Measurements from ENCODE around the gene CTAG1A. TPM values are rescaled to one million over a fixed set of nuclear protein-coding genes. Genes with fewer than 3 reads are reported as not detected.
A peak's percentile ranks its signal among the peaks of the same experiment; 100 is the strongest.

CTAG1A gene
- total RNA-seq, 1 donor from 2014 or later: not detected

DNA sequence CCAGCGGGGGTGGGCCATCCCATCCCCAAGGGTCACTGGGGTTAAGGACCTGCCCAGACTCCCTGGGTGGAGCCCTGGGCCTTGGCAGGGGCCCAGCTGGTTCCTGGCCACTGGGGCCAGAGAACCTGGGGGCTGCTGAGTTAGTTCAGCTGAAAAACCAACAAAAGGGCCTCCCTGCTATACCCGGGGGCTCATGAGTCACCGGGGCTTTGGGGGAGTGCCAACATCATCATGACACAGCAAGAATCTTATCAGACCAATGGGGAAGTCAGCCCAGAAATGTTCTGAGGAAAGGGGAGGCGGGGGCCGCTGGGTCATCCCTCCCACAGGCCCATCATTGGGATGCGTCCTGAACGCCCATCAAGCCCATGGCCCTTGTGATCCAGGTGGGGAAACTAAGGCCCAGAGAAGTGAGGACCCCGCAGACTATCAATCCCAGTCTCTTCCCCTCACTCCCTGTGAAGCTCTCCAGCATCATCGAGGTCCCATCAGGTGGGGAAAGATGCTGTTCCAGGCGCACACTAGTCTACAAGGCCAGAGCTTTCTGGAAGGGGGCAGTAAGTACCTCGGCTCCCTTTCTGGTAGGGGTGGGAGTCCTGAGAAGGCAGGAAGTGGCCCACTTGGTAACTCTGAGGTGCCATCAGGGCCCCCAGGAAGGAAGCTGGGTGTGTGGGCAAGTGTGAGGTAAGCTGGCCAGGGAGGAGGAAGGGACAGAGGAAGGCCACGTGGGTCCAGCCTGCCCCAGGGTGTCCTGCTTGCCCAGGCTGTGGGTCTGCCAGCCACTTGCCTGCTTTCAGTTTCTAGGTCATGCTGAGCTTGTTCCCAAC lies 42.8 kb upstream of the CTAG1A start:
- DNase-seq (ENCODE audit: low read depth) (peak; percentile 80), FAIRE-seq (no peak)
- Histone ChIP-seq H3K36me3 (ENCODE audit: control insufficient read depth, insufficient read depth, low read length) (peaks cover 2% of the 10 kb centered on the region), H3K4me3 (ENCODE audit: low read depth, low read length) (no peak overlapping the region), H3K27me3 (ENCODE audit: control insufficient read depth, insufficient read depth, low read length) (no peaks in the 10 kb centered on the region)
- TF ChIP-seq, protein P1, sequence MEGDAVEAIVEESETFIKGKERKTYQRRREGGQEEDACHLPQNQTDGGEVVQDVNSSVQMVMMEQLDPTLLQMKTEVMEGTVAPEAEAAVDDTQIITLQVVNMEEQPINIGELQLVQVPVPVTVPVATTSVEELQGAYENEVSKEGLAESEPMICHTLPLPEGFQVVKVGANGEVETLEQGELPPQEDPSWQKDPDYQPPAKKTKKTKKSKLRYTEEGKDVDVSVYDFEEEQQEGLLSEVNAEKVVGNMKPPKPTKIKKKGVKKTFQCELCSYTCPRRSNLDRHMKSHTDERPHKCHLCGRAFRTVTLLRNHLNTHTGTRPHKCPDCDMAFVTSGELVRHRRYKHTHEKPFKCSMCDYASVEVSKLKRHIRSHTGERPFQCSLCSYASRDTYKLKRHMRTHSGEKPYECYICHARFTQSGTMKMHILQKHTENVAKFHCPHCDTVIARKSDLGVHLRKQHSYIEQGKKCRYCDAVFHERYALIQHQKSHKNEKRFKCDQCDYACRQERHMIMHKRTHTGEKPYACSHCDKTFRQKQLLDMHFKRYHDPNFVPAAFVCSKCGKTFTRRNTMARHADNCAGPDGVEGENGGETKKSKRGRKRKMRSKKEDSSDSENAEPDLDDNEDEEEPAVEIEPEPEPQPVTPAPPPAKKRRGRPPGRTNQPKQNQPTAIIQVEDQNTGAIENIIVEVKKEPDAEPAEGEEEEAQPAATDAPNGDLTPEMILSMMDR (IDR thresholded peaks at IDR 0.05; ENCODE audit: insufficient read depth, low read length, severe bottlenecking): no peak

GRCh38 chrX:154542723-154543424 lies 42.1 kb upstream of the CTAG1A start:
- DNase-seq (ENCODE audit: low read depth): no peak
- Histone ChIP-seq H3K36me3 (ENCODE audit: control insufficient read depth, insufficient read depth, low read length) (peaks cover 2% of the 10 kb centered on the region), H3K4me3 (ENCODE audit: low read depth, low read length) (no peak overlapping the region), H3K27me3 (ENCODE audit: control insufficient read depth, insufficient read depth, low read length) (no peaks in the 10 kb centered on the region)
- TF ChIP-seq, protein P1 (IDR thresholded peaks at IDR 0.05; ENCODE audit: insufficient read depth, low read length, severe bottlenecking): no peak
- no peak for FAIRE-seq

GRCh38 chrX:154545673-154546274 lies 39.2 kb upstream of the CTAG1A start:
- TF ChIP-seq, protein P1 (IDR thresholded peaks at IDR 0.05; ENCODE audit: insufficient read depth, low read length, severe bottlenecking): no peak
- Histone ChIP-seq H3K27me3 (ENCODE audit: control insufficient read depth, insufficient read depth, low read length) (no peaks in the 10 kb centered on the region), H3K4me3 (ENCODE audit: low read depth, low read length) (peak overlapping the region; percentile 64), H3K36me3 (ENCODE audit: control insufficient read depth, insufficient read depth, low read length) (peaks cover 2% of the 10 kb centered on the region)
- FAIRE-seq (no peak), DNase-seq (ENCODE audit: low read depth) (no peak)

DNA sequence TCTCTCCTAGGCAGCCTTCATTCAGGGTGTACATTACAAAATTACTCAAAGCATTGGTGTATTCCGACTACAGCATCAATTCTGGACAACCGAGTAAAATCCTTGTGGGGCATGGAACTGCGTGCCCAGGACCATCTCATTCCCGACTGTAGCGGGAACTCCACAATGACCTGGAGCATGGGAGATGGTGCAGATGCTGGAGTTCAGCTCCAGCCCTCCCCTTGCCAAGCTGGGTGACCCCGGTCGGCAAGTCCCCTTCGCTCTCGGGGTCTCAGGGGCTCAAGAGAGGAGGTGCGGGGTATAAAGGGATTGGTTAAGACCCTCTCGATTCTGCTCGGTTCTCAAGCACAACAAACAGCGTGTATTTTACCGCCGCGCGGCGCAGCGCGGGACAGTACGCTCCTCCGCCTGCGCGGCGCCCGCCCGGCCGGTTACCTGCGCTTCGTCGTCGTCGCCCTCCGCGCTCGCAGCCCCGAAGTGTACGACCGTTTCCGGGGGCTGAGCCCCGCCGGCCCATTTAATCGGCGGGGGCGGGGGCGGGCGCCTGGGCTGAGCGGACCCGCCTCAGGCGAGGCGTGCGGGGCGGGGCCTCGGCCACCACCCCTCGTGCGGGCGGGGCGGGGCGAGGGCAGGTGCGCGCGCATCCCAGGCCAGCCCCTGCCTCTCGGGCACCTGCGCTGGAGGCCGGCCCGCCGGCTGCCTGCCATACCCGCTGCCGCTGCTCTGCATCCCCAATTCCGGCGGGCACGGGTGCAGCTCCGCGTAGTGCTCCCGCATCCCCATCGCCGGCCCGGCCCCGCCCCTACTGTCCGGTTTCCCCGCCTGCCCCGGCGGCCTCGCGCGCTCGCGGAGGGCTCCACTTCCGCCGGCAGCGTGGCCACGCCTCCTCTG lies 38.3 kb upstream of the CTAG1A start, which contains the start of gene G6PD:
Gene G6PD (minus strand): TSS at position 493 of the 891 bp plus-strand sequence. CDS start 691 bp downstream, outside the sequence.
- FAIRE-seq (no peak), DNase-seq (ENCODE audit: low read depth) (no peak)
- TF ChIP-seq, protein P1 (IDR thresholded peaks at IDR 0.05; ENCODE audit: insufficient read depth, low read length, severe bottlenecking): no peak
- peak within 1 kb of the TSS; percentile 64 for H3K4me3 ChIP-seq (ENCODE audit: low read depth, low read length)
- H3K27me3 ChIP-seq (ENCODE audit: control insufficient read depth, insufficient read depth, low read length): no peaks in the 10 kb centered on the region
- peaks cover 2% of the 10 kb centered on the region for H3K36me3 ChIP-seq (ENCODE audit: control insufficient read depth, insufficient read depth, low read length)

All from bronchial epithelial cell (primary cell).